ENCODE results near the gene AIF1.

Gene AIF1

GRCh38 chr6:31642798-31643570, 27.9 kb downstream of the AIF1 start:
- DNase-seq: no peak

GRCh38 chr6:31643818-31644454, 28.9 kb downstream of the AIF1 start:
- no peak for DNase-seq

GRCh38 chr6:31645325-31645724, 30.3 kb downstream of the AIF1 start:
- no peak for DNase-seq

- no peak for DNase-seq
Observed at GRCh38 chr6:31651602-31652191, 36.7 kb downstream of the AIF1 start.

GRCh38 chr6:31652925-31653724, 38.1 kb downstream of the AIF1 start:
- DNase-seq: peak; percentile 83 to 87

GRCh38 chr6:31654574-31655348, 39.7 kb downstream of the AIF1 start:
- DNase-seq: no peak

- DNase-seq: no peak
Observed at GRCh38 chr6:31655349-31656237, 40.6 kb downstream of the AIF1 start, which contains the start of gene APOM. Gene APOM, plus strand, starts transcription at chr6:31655894. Its CDS starts 73 bp downstream, at chr6:31655967.

- DNase-seq: no peak
Observed at GRCh38 chr6:31657406-31658157, 42.5 kb downstream of the AIF1 start.

GRCh38 chr6:31658158-31658688, 43.2 kb downstream of the AIF1 start:
- no peak for DNase-seq

- DNase-seq: no peak
Observed at GRCh38 chr6:31658983-31659648, 44.1 kb downstream of the AIF1 start.

- DNase-seq: peak; percentile 46 to 57
Observed at GRCh38 chr6:31659649-31660380, 44.8 kb downstream of the AIF1 start.

- peak; percentile 78 to 87 for DNase-seq
Observed at GRCh38 chr6:31660381-31661261, 45.6 kb downstream of the AIF1 start, which contains the start of gene C6orf47. Gene C6orf47, minus strand, starts transcription at chr6:31660778. Its CDS starts 831 bp downstream, at chr6:31659947.

GRCh38 chr6:31661262-31662123, 46.5 kb downstream of the AIF1 start:
- no peak for DNase-seq

GRCh38 chr6:31662124-31662723, 47.2 kb downstream of the AIF1 start:
- DNase-seq: no peak

- no peak for DNase-seq
Observed at GRCh38 chr6:31663126-31663960, 48.3 kb downstream of the AIF1 start.
